Activated CD4-positive, alpha-beta T cell treated with anti-CD3 and anti-CD28 coated beads, Interleukin-2, amount 10 ng/mL, durations not matched to agents 7 days and 5 days (primary cell): Measurements from ENCODE around the gene SENP3. TPM values are rescaled to one million over a fixed set of nuclear protein-coding genes. Genes with fewer than 3 reads are reported as not detected.
A peak's percentile ranks its signal among the peaks of the same experiment; 100 is the strongest.

ENCODE experiments used
- CTCF ChIA-PET: fragments of 350-600 bp; sonication (Branson Sonifier 250); formaldehyde crosslinking; loops from one replicate; lab custom pipeline; 2021; ENCODE audit warnings: antibody characterized with exemption; lab: Charles Lee
- POLR2A ChIA-PET: fragments of 350-600 bp; sonication (Branson Sonifier 250); formaldehyde crosslinking; loops from one replicate; lab custom pipeline; 2021; ENCODE audit warnings: antibody characterized with exemption; lab: Charles Lee
- DNase-seq: peaks from one replicate; pipeline ENCODE4 v3.0.0-alpha.2; 2020
- H3K27ac Mint-ChIP-seq: one replicate; pipeline ENCODE4 v1.8.0; 2021; ENCODE audit warnings: mild to moderate bottlenecking, moderate library complexity, mixed read lengths
- H3K27me3 Mint-ChIP-seq: one replicate; pipeline ENCODE4 v1.8.0; 2021; ENCODE audit warnings: mixed read lengths
- H3K36me3 Mint-ChIP-seq: one replicate; pipeline ENCODE4 v1.8.0; 2021; ENCODE audit warnings: low read depth, mixed read lengths
- H3K4me1 Mint-ChIP-seq: one replicate; pipeline ENCODE4 v1.8.0; 2021; ENCODE audit warnings: mixed read lengths
- H3K4me3 Mint-ChIP-seq: one replicate; pipeline ENCODE4 v1.8.0; 2021; ENCODE audit warnings: mild to moderate bottlenecking, moderate library complexity, mixed read lengths
- H3K9me3 Mint-ChIP-seq: one replicate; pipeline ENCODE4 v1.8.0; 2021; ENCODE audit warnings: mixed read lengths
- total RNA-seq, 2 experiments: library from RNA; stranded (reverse); gene quantifications; one replicate each; pipeline ENCODE4 v1.2.3, GENCODE V29; 2021

SENP3 gene
- total RNA-seq, 2 experiments from 2014 or later = 51.8 to 53.0 TPM

DNA sequence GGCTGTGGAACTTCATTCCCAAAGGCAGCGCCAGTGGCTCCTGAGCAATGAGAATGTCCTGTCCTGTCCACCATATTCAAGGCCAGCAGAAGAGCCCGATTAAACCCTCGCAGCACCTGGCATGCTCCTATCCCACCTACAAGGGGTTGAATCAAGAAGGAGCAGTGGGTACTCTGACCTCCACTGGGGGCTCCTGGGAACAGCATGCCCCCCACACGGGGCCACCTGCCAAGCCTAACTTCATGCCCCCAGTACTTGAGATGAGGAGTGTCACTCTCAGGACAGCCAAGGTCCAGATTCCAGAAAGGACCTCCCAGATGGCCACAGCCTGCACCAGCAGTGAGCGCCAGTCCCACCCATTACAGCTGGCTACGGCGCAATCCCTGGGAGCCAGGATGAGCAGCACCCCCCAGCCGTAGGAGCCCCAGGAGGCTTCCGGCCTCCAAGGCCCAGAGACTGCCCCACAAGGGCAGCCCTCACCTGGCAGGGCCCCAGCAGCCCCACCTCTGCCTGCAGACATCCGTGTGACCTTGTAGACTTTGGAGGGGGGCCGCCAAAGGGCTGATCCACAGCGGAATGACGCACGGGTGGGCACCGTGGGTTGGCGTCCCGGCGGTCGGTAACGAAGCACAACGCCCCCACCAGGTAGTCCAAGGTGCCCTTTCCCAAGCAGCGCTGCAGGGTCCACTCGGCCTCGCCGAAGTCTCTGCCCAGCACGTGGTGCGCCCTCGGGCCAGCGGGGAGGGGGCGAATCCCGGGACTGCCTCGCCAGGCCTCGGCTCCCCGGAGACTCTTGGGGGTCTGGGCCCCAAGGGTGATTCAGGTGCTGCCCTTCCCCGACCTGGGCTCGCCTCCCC is 20.9 kb downstream of the SENP3 start:
- POLR2A ChIA-PET = no interaction called here
- peak overlapping the region; percentile 92 for H3K4me3 Mint-ChIP-seq
- H3K9me3 Mint-ChIP-seq = no peaks in the 10 kb centered on the region
- no peaks in the 10 kb centered on the region for H3K27me3 Mint-ChIP-seq
- H3K27ac Mint-ChIP-seq = peak overlapping the region; percentile 99
- no peak for DNase-seq
- CTCF ChIA-PET = interaction anchor here (1.0 to 3.9 kb wide), 7 partner anchors 9 to 253 kb away, joined by 3 to 15 read pairs (median 4); partner anchors contain the start of genes FXR2, TP53 and WRAP53
- H3K36me3 Mint-ChIP-seq = peaks cover 50% of the 10 kb centered on the region
- peaks cover 71% of the 10 kb centered on the region for H3K4me1 Mint-ChIP-seq

- H3K36me3 Mint-ChIP-seq = peaks cover 47% of the 10 kb centered on the region
- POLR2A ChIA-PET = interaction anchor here (0.7 to 1.3 kb wide), 4 partner anchors 10 to 254 kb away, joined by 3 to 8 read pairs (median 3); partner anchors contain the start of genes NEURL4 and TP53
These were observed 21.8 kb downstream of the SENP3 start, which contains the start of gene MPDU1 for GRCh38 chr17:7583253-7584109. Gene MPDU1, plus strand, starts transcription at chr17:7583852. Its CDS starts 11 bp downstream, at chr17:7583863.

GRCh38 chr17:7586673-7587419 is 25.1 kb downstream of the SENP3 start:
- POLR2A ChIA-PET = interaction anchor here (0.6 kb wide), 1 partner anchor 36 kb away, joined by 3 read pairs; no protein-coding TSS in a partner anchor
- H3K4me3 Mint-ChIP-seq = no peak overlapping the region
- H3K9me3 Mint-ChIP-seq = no peaks in the 10 kb centered on the region
- H3K27ac Mint-ChIP-seq = peak overlapping the region; percentile 46
- H3K36me3 Mint-ChIP-seq = peaks cover 36% of the 10 kb centered on the region
- CTCF ChIA-PET = interaction anchor here (1.0 to 3.9 kb wide), 3 partner anchors 15 to 101 kb away, joined by 4 to 15 read pairs (median 5); partner anchors contain the start of genes TP53 and WRAP53
- H3K27me3 Mint-ChIP-seq = no peaks in the 10 kb centered on the region
- DNase-seq = no peak
- H3K4me1 Mint-ChIP-seq = peaks cover 35% of the 10 kb centered on the region

More at GRCh38 chr17:7583253-7584109, 21.8 kb downstream of the SENP3 start, which contains the start of gene MPDU1:
- Mint-ChIP-seq H3K9me3 (no peaks in the 10 kb centered on the region), H3K4me1 (peaks cover 63% of the 10 kb centered on the region), H3K27ac (peak within 1 kb of the TSS; percentile 99), H3K27me3 (no peaks in the 10 kb centered on the region), H3K4me3 (peak within 1 kb of the TSS; percentile 92)
- peak; percentile 95 for DNase-seq
- CTCF ChIA-PET = interaction anchor here (0.8 to 3.9 kb wide), 11 partner anchors 9 to 254 kb away, joined by 3 to 15 read pairs (median 4); partner anchors contain the start of genes FXR2, TP53 and WRAP53

DNA sequence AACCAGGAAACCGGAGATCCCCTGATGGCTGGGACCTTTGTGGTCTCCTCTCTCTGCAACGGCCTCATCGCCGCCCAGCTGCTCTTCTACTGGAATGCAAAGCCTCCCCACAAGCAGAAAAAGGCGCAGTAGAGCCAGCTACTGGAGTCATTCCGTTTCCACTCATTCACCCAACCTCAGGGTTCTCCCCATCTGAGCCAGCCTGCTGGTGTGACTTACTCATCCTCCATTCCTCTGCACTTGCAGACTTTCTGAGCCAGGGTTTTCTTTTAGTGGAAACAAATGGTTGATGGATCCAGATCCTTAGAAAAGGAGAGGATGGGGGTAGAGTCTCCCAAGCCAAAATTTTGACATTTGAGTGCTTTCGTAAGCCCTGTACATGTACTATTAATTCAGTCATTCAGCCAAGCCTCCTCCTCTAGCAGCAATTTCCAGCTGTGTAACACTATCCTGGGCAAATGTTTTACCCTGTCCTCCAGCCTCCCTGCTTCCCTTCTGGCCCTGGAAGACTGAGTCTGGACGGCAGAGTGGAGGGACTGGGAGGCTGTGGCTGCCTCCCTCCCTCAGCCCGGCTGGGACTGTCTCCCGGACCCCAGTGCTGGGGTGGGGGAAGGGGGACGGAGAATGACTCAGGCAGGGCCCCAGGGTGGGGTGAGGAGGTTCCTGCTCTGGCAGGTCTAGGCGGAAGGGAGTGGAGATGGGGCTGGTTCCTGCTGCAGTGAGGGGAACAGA is 25.9 kb downstream of the SENP3 start:
- peaks cover 28% of the 10 kb centered on the region for H3K4me1 Mint-ChIP-seq
- H3K27ac Mint-ChIP-seq = peak overlapping the region; percentile 46
- CTCF ChIA-PET = interaction anchor here (1.0 to 2.4 kb wide), 2 partner anchors 73 to 100 kb away, joined by 4 to 18 read pairs; partner anchors contain the start of genes TP53 and WRAP53
- H3K9me3 Mint-ChIP-seq = no peaks in the 10 kb centered on the region
- POLR2A ChIA-PET = interaction anchor here (0.6 kb wide), 1 partner anchor 11 kb away, joined by 3 read pairs; no protein-coding TSS in a partner anchor
- H3K27me3 Mint-ChIP-seq = no peaks in the 10 kb centered on the region
- no peak for DNase-seq
- H3K4me3 Mint-ChIP-seq = no peak overlapping the region
- H3K36me3 Mint-ChIP-seq = peaks cover 29% of the 10 kb centered on the region

DNA sequence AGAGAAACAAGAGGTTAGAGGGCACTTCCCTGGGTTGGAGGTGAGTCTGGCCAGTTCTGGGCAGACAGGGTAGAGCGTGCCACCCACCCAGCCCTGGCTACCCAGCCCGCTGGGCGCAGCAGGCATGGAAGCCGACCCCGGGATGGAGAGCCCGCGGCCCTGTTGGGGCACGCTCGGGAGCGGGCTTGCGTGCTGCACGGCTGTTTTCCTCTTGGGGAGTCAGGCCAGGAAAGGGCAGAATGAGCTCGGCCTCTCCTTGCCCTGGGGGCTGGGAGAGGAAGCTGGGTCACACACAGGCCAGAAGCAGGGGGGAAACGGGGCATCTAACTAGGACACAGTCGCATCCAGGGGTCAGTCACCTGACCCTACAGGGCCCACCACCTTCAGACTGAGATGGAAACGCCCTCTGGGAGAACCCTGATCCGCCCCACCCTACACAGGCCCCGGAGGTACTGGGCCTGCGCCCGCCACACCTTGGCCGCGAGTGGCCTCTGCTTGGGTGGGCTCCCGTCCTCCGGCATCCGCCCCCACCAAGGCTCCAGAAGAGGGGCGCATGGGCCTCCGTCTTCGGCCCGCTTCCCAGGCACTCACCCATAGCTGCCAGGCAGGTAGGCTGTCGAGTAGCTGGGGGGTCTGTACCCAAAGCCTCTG is 27.0 kb downstream of the SENP3 start:
- POLR2A ChIA-PET = interaction anchor here (1.0 kb wide), 1 partner anchor 15 kb away, joined by 3 read pairs; no protein-coding TSS in a partner anchor
- Mint-ChIP-seq H3K4me1 (peaks cover 20% of the 10 kb centered on the region), H3K27ac (no peak overlapping the region), H3K27me3 (no peaks in the 10 kb centered on the region), H3K36me3 (peaks cover 36% of the 10 kb centered on the region), H3K9me3 (no peaks in the 10 kb centered on the region), H3K4me3 (no peak overlapping the region)
- no peak for DNase-seq
- CTCF ChIA-PET = interaction anchor here (0.6 to 2.7 kb wide), 20 partner anchors 10 to 252 kb away, joined by 3 to 18 read pairs (median 4); partner anchors contain the start of genes FXR2, SAT2, SENP3 and TP53

DNA sequence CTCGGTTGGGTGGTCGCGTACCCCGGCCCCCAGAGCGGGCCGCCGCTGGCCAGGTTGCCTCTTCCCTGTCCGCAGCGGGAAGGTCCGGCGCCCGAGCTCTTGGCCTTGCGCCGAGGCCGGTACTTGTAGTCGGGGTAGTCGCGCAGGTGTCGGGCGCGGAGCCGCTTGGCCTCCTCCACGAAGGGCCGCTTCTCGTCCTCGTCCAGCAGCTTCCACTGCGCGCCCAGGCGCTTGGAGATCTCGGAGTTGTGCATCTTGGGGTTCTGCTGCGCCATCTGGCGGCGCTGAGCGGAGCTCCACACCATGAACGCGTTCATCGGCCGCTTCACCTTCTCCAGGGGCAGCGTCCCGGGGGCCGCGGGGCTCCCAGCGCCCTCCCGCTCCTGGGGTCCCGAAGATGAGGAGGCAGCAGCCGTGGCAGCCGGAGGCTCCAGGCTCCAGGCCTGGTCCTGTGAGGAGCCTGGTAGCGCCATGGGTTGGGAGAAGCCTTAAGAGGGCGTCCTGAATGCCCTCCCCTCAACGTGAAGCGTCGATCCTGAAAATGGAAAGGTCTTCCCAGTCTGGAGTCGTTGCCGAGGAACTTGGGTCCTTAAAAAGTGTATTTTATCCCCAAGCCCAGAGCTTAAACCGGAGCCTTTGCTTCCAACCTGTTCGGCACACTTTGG is 27.6 kb downstream of the SENP3 start:
- H3K9me3 Mint-ChIP-seq = no peaks in the 10 kb centered on the region
- DNase-seq = peak; percentile 74
- ChIA-PET CTCF (interaction anchor here (0.6 to 2.7 kb wide), 25 partner anchors 9 to 252 kb away, joined by 3 to 18 read pairs (median 3); partner anchors contain the start of genes FXR2, SAT2, SENP3 and TP53), POLR2A (interaction anchor here (1.0 kb wide), 1 partner anchor 15 kb away, joined by 3 read pairs; no protein-coding TSS in a partner anchor)
- no peak overlapping the region for H3K4me3 Mint-ChIP-seq
- peaks cover 19% of the 10 kb centered on the region for H3K4me1 Mint-ChIP-seq
- peaks cover 39% of the 10 kb centered on the region for H3K36me3 Mint-ChIP-seq
- no peak overlapping the region for H3K27ac Mint-ChIP-seq
- H3K27me3 Mint-ChIP-seq = no peaks in the 10 kb centered on the region

GRCh38 chr17:7589891-7590691 is 28.4 kb downstream of the SENP3 start, which contains the start of gene SOX15:
Gene SOX15, minus strand, starts transcription at chr17:7590094. Its CDS starts 418 bp downstream, at chr17:7589676.
- H3K4me1 Mint-ChIP-seq = peaks cover 12% of the 10 kb centered on the region
- ChIA-PET CTCF (interaction anchor here (0.6 to 2.7 kb wide), 16 partner anchors 9 to 225 kb away, joined by 3 to 18 read pairs (median 4); partner anchors contain the start of genes FXR2, SAT2 and SENP3), POLR2A (no interaction called here)
- peaks cover 37% of the 10 kb centered on the region for H3K36me3 Mint-ChIP-seq
- no peaks in the 10 kb centered on the region for H3K27me3 Mint-ChIP-seq
- no peaks in the 10 kb centered on the region for H3K9me3 Mint-ChIP-seq
- DNase-seq = no peak
- no peak within 1 kb of the TSS for H3K4me3 Mint-ChIP-seq
- H3K27ac Mint-ChIP-seq = peak within 1 kb of the TSS; percentile 25

- ChIA-PET POLR2A (no interaction called here), CTCF (interaction anchor here (1.6 to 2.7 kb wide), 3 partner anchors 11 to 154 kb away, joined by 3 to 16 read pairs (median 11); partner anchors contain the start of gene SENP3)
- Mint-ChIP-seq H3K4me1 (peaks cover 6% of the 10 kb centered on the region), H3K4me3 (no peak overlapping the region), H3K9me3 (no peaks in the 10 kb centered on the region), H3K27ac (peak overlapping the region; percentile 25), H3K27me3 (no peaks in the 10 kb centered on the region), H3K36me3 (peaks cover 42% of the 10 kb centered on the region)
- DNase-seq = no peak
These were observed 29.0 kb downstream of the SENP3 start for GRCh38 chr17:7590743-7591142.

DNA sequence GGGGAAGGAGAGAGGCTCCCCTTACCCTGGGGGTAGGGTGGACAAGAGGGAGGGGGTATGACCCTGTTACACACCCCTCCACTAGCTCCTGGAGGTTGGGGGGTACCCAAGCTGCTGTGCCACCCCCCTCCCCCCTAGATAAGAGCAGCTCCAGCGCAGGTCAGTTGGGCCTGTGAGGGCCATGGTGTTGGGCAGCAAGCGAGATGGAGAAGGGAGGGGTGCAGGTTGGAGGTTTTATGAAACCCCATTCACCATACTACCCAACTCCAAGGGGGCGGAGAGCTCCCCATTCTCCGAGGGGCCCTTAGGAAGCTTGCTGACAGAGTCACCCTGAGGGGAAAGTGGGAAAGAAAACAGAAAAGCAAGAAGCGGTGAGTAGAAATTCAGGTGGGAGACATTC is 29.9 kb downstream of the SENP3 start:
- H3K4me1 Mint-ChIP-seq = peaks cover 4% of the 10 kb centered on the region
- peaks cover 47% of the 10 kb centered on the region for H3K36me3 Mint-ChIP-seq
- ChIA-PET POLR2A (no interaction called here), CTCF (interaction anchor here (0.7 to 1.1 kb wide), 4 partner anchors 9 to 96 kb away, joined by 3 to 5 read pairs (median 4); partner anchors contain the start of genes FXR2, TP53 and WRAP53)
- no peak overlapping the region for H3K4me3 Mint-ChIP-seq
- no peak for DNase-seq
- H3K9me3 Mint-ChIP-seq = no peaks in the 10 kb centered on the region
- peak overlapping the region; percentile 46 for H3K27ac Mint-ChIP-seq
- no peaks in the 10 kb centered on the region for H3K27me3 Mint-ChIP-seq
